ENCODE measurements around the gene MED13. TPM values are rescaled to one million over a fixed set of nuclear protein-coding genes. Genes with fewer than 3 reads are reported as not detected.
"Not testable (repeated sequence)": the region's sequence is repeated elsewhere in the genome, so short reads cannot be mapped to it uniquely, and the experiment has no call there.

Gene MED13
- total RNA-seq, 1 donor from 2014 or later, result 59.9 TPM

- intact Hi-C loops (cut with DNase I), result no loop called here
- peaks cover 0 to 48% of the 10 kb centered on the region in 2 donors for H3K36me3 ChIP-seq
- no peak for DNase-seq (ENCODE audit: extremely low spot score in 2 of 2)
These were observed 167.4 kb downstream of the MED13 start for GRCh38 chr17:61897548-61898180.

GRCh38 chr17:61895391-61895790 is 169.7 kb downstream of the MED13 start:
- Histone ChIP-seq H3K27me3 (no peaks in the 10 kb centered on the region), H3K4me3 (no peak overlapping the region), H3K27ac (no peak overlapping the region), H3K9me3 (no peaks in the 10 kb centered on the region), H3K4me1 (no peaks in the 10 kb centered on the region), H3K36me3 (peaks cover 0 to 53% of the 10 kb centered on the region in 2 donors)
- intact Hi-C loops (cut with DNase I), result no loop called here
- TF ChIP-seq POLR2AphosphoS5 (IDR thresholded peaks at IDR 0.05; ENCODE audit: insufficient read depth in 1 of 2, low read depth in 1 of 2) (no peak), POLR2A (IDR thresholded peaks at IDR 0.05) (no peak)
- TF ChIP-seq, protein P1, sequence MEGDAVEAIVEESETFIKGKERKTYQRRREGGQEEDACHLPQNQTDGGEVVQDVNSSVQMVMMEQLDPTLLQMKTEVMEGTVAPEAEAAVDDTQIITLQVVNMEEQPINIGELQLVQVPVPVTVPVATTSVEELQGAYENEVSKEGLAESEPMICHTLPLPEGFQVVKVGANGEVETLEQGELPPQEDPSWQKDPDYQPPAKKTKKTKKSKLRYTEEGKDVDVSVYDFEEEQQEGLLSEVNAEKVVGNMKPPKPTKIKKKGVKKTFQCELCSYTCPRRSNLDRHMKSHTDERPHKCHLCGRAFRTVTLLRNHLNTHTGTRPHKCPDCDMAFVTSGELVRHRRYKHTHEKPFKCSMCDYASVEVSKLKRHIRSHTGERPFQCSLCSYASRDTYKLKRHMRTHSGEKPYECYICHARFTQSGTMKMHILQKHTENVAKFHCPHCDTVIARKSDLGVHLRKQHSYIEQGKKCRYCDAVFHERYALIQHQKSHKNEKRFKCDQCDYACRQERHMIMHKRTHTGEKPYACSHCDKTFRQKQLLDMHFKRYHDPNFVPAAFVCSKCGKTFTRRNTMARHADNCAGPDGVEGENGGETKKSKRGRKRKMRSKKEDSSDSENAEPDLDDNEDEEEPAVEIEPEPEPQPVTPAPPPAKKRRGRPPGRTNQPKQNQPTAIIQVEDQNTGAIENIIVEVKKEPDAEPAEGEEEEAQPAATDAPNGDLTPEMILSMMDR (IDR thresholded peaks at IDR 0.05), result no peak
- no peak for DNase-seq (ENCODE audit: extremely low spot score in 2 of 2)

More at GRCh38 chr17:61897548-61898180, 167.4 kb downstream of the MED13 start:
- no peak overlapping the region for H3K4me3 ChIP-seq
- TF ChIP-seq, protein P1 (IDR thresholded peaks at IDR 0.05), result no peak
- no peak for TF ChIP-seq POLR2A (IDR thresholded peaks at IDR 0.05)
- TF ChIP-seq POLR2AphosphoS5 (IDR thresholded peaks at IDR 0.05; ENCODE audit: insufficient read depth in 1 of 2, low read depth in 1 of 2), result no peak
- no peak overlapping the region for H3K27ac ChIP-seq
- H3K9me3 ChIP-seq, result no peaks in the 10 kb centered on the region
- no peaks in the 10 kb centered on the region for H3K4me1 ChIP-seq
- no peaks in the 10 kb centered on the region for H3K27me3 ChIP-seq

DNA sequence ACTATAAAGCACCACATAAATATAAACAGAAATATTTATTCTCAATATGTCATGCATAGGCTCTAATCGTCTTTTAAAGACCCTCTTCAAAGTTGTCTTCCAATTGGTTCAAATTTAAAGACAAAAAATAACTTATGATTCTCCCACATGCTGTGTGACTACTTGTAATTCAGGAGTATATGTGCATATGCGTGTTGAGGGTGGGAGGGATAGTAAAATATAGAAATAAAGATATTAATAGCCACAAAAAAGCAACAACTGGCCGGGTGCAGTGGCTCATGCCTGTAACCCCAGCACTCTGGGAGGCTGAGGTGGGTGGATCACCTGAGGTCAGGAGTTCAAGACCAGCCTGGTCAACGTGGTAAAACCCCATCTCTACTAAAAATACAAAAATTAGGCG is 170.8 kb downstream of the MED13 start:
- H3K27ac ChIP-seq; intact Hi-C loops (cut with DNase I); H3K9me3 ChIP-seq; H3K4me3 ChIP-seq; H3K27me3 ChIP-seq; DNase-seq (ENCODE audit: extremely low spot score in 2 of 2); H3K4me1 ChIP-seq: not testable (repeated sequence)
- peaks cover 0 to 51% of the 10 kb centered on the region in 2 donors for H3K36me3 ChIP-seq

Other genes with a start within 250 kb of the MED13 start
- gene BRIP1, start 201.8 kb downstream of the MED13 start, total RNA-seq, result 0.98 TPM
- 12.8 TPM for gene INTS2, start 137.3 kb downstream of the MED13 start, total RNA-seq

Measured in vagina (tissue), 2 donors.